GOT3 (cell line): ENCODE measurements around the gene SHQ1.
"Not testable (repeated sequence)": the region's sequence is repeated elsewhere in the genome, so short reads cannot be mapped to it uniquely, and the experiment has no call there.

Experiments
- DNase-seq: peaks from one replicate; lab custom pipeline; 2025; ENCODE audit warnings: mixed read lengths; lab: John Stamatoyannopoulos, UW

SHQ1 gene

GRCh38 chr3:72719137-72719536 lies 129.1 kb downstream of the SHQ1 start:
- no peak for DNase-seq

GRCh38 chr3:72714135-72714534 lies 134.1 kb downstream of the SHQ1 start:
- not testable (repeated sequence) for DNase-seq

GRCh38 chr3:72710471-72710870 lies 137.8 kb downstream of the SHQ1 start:
- DNase-seq = not testable (repeated sequence)

- no peak for DNase-seq
These were observed 139.8 kb downstream of the SHQ1 start for GRCh38 chr3:72708441-72708840.

- no peak for DNase-seq
These were observed 145.2 kb downstream of the SHQ1 start for GRCh38 chr3:72702997-72703396.

- DNase-seq = no peak
These were observed 145.9 kb downstream of the SHQ1 start for GRCh38 chr3:72702390-72702789.

- DNase-seq = no peak
These were observed 148.1 kb downstream of the SHQ1 start for GRCh38 chr3:72700106-72700505.

GRCh38 chr3:72699631-72700030 lies 148.6 kb downstream of the SHQ1 start:
- DNase-seq = no peak
